MCF 10A (cell line): ENCODE results near the gene APBA1. TPM values are rescaled to one million over a fixed set of nuclear protein-coding genes. Genes with fewer than 3 reads are reported as not detected.

ENCODE experiments used
- BruUV-seq: library from RNA; stranded (reverse); fragments of 400-500 nt; replicated peaks from 2 replicates; lab custom pipeline; 2021; lab: Mats Ljungman, UMichigan
- CTCF ChIA-PET: fragments of 300-600 bp; sonication (Branson Sonifier 250); formaldehyde crosslinking; extraction: SDS; loops from one replicate; lab custom pipeline; 2021; ENCODE audit warnings: antibody characterized with exemption, inconsistent platforms; lab: Yijun Ruan, JAX
- POLR2A ChIA-PET: fragments of 300-600, 350-650 bp; sonication (Branson Sonifier 250); formaldehyde crosslinking; extraction: SDS; loops from one replicate; lab custom pipeline; 2020; ENCODE audit warnings: antibody characterized with exemption, inconsistent platforms; lab: Yijun Ruan, JAX
- DNase-seq: peaks from one replicate; pipeline ENCODE4 v3.0.0-alpha.2; 2018; ENCODE audit not compliant: unreplicated experiment
- H3K27ac Mint-ChIP-seq: one replicate; pipeline ENCODE4 v1.8.0; 2022; ENCODE audit warnings: mild to moderate bottlenecking, low read depth, mixed read lengths; ENCODE audit not compliant: unreplicated experiment
- H3K27me3 Mint-ChIP-seq: one replicate; pipeline ENCODE4 v1.8.0; 2022; ENCODE audit warnings: mixed read lengths; ENCODE audit not compliant: insufficient read depth, unreplicated experiment
- H3K36me3 Mint-ChIP-seq: one replicate; pipeline ENCODE4 v1.8.0; 2022; ENCODE audit warnings: mild to moderate bottlenecking, moderate library complexity, mixed read lengths; ENCODE audit not compliant: insufficient read depth, unreplicated experiment
- H3K4me1 Mint-ChIP-seq: one replicate; pipeline ENCODE4 v1.8.0; 2022; ENCODE audit warnings: mixed read lengths; ENCODE audit not compliant: insufficient read depth, unreplicated experiment
- H3K4me3 Mint-ChIP-seq: one replicate; pipeline ENCODE4 v1.8.0; 2022; ENCODE audit warnings: mild to moderate bottlenecking, moderate library complexity, mixed read lengths; ENCODE audit not compliant: unreplicated experiment
- H3K9me3 Mint-ChIP-seq: one replicate; pipeline ENCODE4 v1.8.0; 2022; ENCODE audit warnings: mixed read lengths; ENCODE audit not compliant: unreplicated experiment
- intact Hi-C: fragments of 100-400 bp; cut with micrococcal nuclease; formaldehyde crosslinking; loops from 2 replicates; pipeline ENCODE4 v1.14.1; 2022
- total RNA-seq: library from RNA; stranded (reverse); gene quantifications from 2 replicates; pipeline ENCODE4 v1.2.3, GENCODE V29; 2022
- TF ChIP-seq, protein P1 (sequence below): fragments of 200-600 bp; IDR thresholded peaks from one replicate; pipeline ENCODE4 v1.8.0; 2022; ENCODE audit warnings: antibody characterized with exemption, mild to moderate bottlenecking; ENCODE audit not compliant: unreplicated experiment

The APBA1 gene
- total RNA-seq, 1 experiment from 2014 or later, result 0.07 TPM

DNA sequence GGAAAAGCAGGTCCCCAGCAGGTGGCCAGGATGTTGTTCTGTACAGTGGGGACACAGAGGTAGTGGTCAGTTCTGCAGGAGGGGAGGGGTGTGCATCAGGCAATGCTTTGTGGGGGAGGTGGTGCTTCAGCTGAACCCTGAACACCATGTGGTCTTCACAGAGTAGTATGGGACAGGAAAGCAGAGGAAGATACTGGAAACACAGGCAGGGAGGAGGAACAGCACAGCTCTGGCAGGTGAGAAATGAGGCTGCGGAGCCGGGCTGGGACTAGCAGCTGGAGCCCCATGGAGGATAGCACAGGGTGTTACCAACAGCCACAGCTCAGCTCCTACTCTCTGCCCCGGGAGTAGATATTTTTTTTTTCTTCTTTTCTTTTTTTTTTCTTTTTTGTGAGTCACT, 185.7 kb downstream of the APBA1 start:
- no peaks in the 10 kb centered on the region for H3K9me3 Mint-ChIP-seq
- no TSS peak for BruUV-seq
- ChIA-PET CTCF (no interaction called here), POLR2A (no interaction called here)
- intact Hi-C loops, result no loop called here
- H3K4me1 Mint-ChIP-seq, result no peaks in the 10 kb centered on the region
- DNase-seq, result no peak
- H3K36me3 Mint-ChIP-seq, result no peaks in the 10 kb centered on the region
- TF ChIP-seq, protein P1, sequence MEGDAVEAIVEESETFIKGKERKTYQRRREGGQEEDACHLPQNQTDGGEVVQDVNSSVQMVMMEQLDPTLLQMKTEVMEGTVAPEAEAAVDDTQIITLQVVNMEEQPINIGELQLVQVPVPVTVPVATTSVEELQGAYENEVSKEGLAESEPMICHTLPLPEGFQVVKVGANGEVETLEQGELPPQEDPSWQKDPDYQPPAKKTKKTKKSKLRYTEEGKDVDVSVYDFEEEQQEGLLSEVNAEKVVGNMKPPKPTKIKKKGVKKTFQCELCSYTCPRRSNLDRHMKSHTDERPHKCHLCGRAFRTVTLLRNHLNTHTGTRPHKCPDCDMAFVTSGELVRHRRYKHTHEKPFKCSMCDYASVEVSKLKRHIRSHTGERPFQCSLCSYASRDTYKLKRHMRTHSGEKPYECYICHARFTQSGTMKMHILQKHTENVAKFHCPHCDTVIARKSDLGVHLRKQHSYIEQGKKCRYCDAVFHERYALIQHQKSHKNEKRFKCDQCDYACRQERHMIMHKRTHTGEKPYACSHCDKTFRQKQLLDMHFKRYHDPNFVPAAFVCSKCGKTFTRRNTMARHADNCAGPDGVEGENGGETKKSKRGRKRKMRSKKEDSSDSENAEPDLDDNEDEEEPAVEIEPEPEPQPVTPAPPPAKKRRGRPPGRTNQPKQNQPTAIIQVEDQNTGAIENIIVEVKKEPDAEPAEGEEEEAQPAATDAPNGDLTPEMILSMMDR, result no peak
- no peak overlapping the region for H3K4me3 Mint-ChIP-seq
- H3K27ac Mint-ChIP-seq, result no peak overlapping the region
- no peaks in the 10 kb centered on the region for H3K27me3 Mint-ChIP-seq

DNA sequence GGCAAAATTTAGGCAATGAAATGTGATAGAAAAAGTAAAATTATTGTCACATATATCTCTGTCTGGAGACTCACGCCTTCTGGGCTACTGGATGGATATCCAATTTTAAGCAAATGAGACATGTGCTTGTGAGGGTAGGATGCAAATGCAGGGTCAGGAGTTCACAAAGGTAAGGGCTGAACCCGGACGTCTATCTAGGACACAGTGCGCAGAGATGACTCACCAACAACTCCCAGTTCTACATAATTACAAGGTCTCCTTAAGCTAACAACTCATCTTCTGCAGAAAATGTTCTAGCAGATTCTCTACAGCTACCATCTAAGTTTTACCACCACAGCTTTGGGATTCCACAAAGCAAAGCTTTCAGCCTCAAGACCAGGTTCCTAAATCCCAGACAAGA, 186.7 kb downstream of the APBA1 start:
- H3K4me3 Mint-ChIP-seq, result no peak overlapping the region
- intact Hi-C loops, result no loop called here
- no peaks in the 10 kb centered on the region for H3K4me1 Mint-ChIP-seq
- TF ChIP-seq, protein P1, result no peak
- H3K9me3 Mint-ChIP-seq, result no peaks in the 10 kb centered on the region
- no peaks in the 10 kb centered on the region for H3K36me3 Mint-ChIP-seq
- peak; percentile 5 for DNase-seq
- ChIA-PET POLR2A (no interaction called here), CTCF (interaction anchor here (0.6 kb wide), 2 partner anchors 36 to 435 kb away, joined by 3 to 4 read pairs; no protein-coding TSS in a partner anchor)
- BruUV-seq, result no TSS peak
- H3K27ac Mint-ChIP-seq, result no peak overlapping the region
- no peaks in the 10 kb centered on the region for H3K27me3 Mint-ChIP-seq

DNA sequence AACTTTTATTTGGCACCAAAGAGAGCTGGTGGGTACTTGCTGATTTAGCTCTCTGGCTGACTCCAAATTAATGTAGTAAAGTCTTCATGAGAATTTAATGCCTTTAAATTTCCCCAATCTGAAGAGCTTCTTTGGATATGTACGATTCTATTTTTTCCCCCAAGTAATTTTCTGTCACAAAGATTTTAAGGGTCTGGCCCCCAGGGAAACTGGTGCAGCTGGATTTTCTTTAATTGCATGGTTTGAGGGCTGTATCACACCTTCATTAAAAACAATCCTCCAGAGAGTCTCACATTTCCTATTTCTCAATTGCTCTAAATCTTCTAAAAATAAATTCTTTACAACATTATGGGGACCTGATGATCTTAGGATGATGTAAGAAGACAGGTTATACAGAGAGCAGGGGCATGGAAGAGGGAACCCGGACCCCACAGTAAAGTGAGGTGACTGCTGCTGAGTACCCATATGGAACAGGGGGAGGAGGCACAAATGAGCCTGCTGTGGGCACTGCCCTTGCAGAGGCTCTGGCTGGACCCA, 188.2 kb downstream of the APBA1 start:
- ChIA-PET POLR2A (interaction anchor here (0.6 kb wide), 1 partner anchor 12 kb away, joined by 3 read pairs; no protein-coding TSS in a partner anchor), CTCF (interaction anchor here (0.7 to 1.0 kb wide), 2 partner anchors 11 to 62 kb away, joined by 3 read pairs; no protein-coding TSS in a partner anchor)
- no peaks in the 10 kb centered on the region for H3K36me3 Mint-ChIP-seq
- BruUV-seq, result no TSS peak
- H3K4me1 Mint-ChIP-seq, result no peaks in the 10 kb centered on the region
- no peaks in the 10 kb centered on the region for H3K27me3 Mint-ChIP-seq
- no peak for DNase-seq
- no peak overlapping the region for H3K27ac Mint-ChIP-seq
- H3K9me3 Mint-ChIP-seq, result no peaks in the 10 kb centered on the region
- intact Hi-C loops, result no loop called here
- H3K4me3 Mint-ChIP-seq, result no peak overlapping the region
- TF ChIP-seq, protein P1, result no peak

DNA sequence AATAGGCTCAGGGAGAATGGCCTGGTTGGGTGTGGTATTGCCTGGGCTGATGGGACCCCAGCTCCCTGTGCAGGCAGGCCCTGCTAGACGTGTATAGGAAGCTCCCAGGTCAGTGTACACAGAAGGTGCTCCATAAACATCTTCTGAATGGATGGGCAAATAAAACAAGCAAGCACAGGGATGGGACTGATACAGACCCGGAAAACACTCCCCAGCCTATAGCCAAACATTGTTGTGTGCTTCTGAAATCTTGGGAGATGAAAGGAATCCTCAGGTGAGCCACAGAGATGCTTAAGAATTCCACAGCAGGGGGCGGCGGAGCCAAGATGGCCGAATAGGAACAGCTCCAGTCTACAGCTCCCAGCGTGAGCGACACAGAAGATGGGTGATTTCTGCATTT, 195.4 kb downstream of the APBA1 start:
- Mint-ChIP-seq H3K27ac (no peak overlapping the region), H3K27me3 (no peaks in the 10 kb centered on the region), H3K4me3 (peak overlapping the region; percentile 53), H3K4me1 (peaks cover 6% of the 10 kb centered on the region), H3K36me3 (no peaks in the 10 kb centered on the region), H3K9me3 (no peaks in the 10 kb centered on the region)
- TF ChIP-seq, protein P1, result no peak
- POLR2A ChIA-PET, result no interaction called here
- CTCF ChIA-PET, result no interaction called here
- intact Hi-C loops, result no loop called here
- BruUV-seq, result no TSS peak
- DNase-seq, result no peak
